Gastroesophageal sphincter (tissue), 3 donors: ENCODE measurements around the gene XNDC1N.

Source experiments
- EP300 ChIP-seq: sonication (generic); formaldehyde crosslinking; IDR thresholded peaks from one replicate; pipeline ENCODE4 v1.6.1; 2017; ENCODE audit warnings: antibody characterized with exemption, mild to moderate bottlenecking
- POLR2A ChIP-seq, 2 donors: fragments of 450-650 bp; IDR thresholded peaks; one replicate each; pipeline ENCODE4 v1.6.1; 2017; ENCODE audit warnings: antibody characterized with exemption in 2 of 2, mild to moderate bottlenecking in 2 of 2, moderate library complexity in 1 of 2
- POLR2AphosphoS5 ChIP-seq: sonication (generic); formaldehyde crosslinking; IDR thresholded peaks from one replicate; pipeline ENCODE4 v1.6.1; 2017; ENCODE audit warnings: antibody characterized with exemption
- TF ChIP-seq, protein P1 (sequence below), 4 experiments: fragments of 200-600 bp in 2 of 4; fragments of 450-650 bp in 2 of 4; sonication (generic) in 1 of 4; IDR thresholded peaks; one replicate each; pipeline ENCODE4 v1.5.1; 2017 to 2019; ENCODE audit warnings: antibody characterized with exemption in 4 of 4, mild to moderate bottlenecking in 2 of 4, moderate library complexity in 2 of 4

- TF ChIP-seq, protein P1, sequence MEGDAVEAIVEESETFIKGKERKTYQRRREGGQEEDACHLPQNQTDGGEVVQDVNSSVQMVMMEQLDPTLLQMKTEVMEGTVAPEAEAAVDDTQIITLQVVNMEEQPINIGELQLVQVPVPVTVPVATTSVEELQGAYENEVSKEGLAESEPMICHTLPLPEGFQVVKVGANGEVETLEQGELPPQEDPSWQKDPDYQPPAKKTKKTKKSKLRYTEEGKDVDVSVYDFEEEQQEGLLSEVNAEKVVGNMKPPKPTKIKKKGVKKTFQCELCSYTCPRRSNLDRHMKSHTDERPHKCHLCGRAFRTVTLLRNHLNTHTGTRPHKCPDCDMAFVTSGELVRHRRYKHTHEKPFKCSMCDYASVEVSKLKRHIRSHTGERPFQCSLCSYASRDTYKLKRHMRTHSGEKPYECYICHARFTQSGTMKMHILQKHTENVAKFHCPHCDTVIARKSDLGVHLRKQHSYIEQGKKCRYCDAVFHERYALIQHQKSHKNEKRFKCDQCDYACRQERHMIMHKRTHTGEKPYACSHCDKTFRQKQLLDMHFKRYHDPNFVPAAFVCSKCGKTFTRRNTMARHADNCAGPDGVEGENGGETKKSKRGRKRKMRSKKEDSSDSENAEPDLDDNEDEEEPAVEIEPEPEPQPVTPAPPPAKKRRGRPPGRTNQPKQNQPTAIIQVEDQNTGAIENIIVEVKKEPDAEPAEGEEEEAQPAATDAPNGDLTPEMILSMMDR (IDR thresholded peaks at IDR 0.05) = no peak
- TF ChIP-seq POLR2A (IDR thresholded peaks at IDR 0.05) (no peak), EP300 (no peak), POLR2AphosphoS5 (no peak)
These were observed 20.1 kb upstream of the XNDC1N start for GRCh38 chr11:71948314-71949027.
